SK-N-MC (cell line): ENCODE data around the gene NKIRAS1.
A peak's percentile ranks its signal among the peaks of the same experiment; 100 is the strongest.
"Not testable (repeated sequence)": the region's sequence is repeated elsewhere in the genome, so short reads cannot be mapped to it uniquely, and the experiment has no call there.

Experiments
- DNase-seq: peaks from one replicate; pipeline ENCODE4 v3.0.0-alpha.2; 2011; ENCODE audit warnings: low read depth, low spot score
- H3K27ac ChIP-seq: fragments of 200-600 bp; sonication (generic); 2 replicates; pipeline ENCODE4 v1.5.1; 2016; ENCODE audit warnings: mixed run types
- H3K36me3 ChIP-seq: fragments of 200-600 bp; sonication (generic); 2 replicates; pipeline ENCODE4 v1.6.1; 2017; ENCODE audit warnings: antibody characterized with exemption, low read length, mixed read lengths; ENCODE audit not compliant: insufficient read depth
- H3K4me3 ChIP-seq: fragments of 200-600 bp; sonication (generic); 2 replicates; pipeline ENCODE4 v1.5.1; 2016
- H3K9ac ChIP-seq: fragments of 200-600 bp; sonication (generic); 2 replicates; pipeline ENCODE4 v1.8.0; 2017; ENCODE audit warnings: mixed run types, mixed read lengths; ENCODE audit not compliant: insufficient read length
- H3K9me3 ChIP-seq: fragments of 200-600 bp; sonication (generic); 2 replicates; pipeline ENCODE4 v1.6.1; 2017; ENCODE audit warnings: low read depth, mild to moderate bottlenecking, antibody characterized with exemption, low read length, moderate library complexity, mixed read lengths
- EZH2 ChIP-seq: fragments of 200-600 bp; sonication (generic); IDR thresholded peaks from one replicate; pipeline ENCODE4 v1.6.1; 2017; ENCODE audit warnings: antibody characterized with exemption
- FOXP2 ChIP-seq: optimal IDR thresholded peaks from 2 replicates; pipeline ENCODE3; 2011; ENCODE audit warnings: mild to moderate bottlenecking, moderate library complexity; ENCODE audit not compliant: insufficient read depth; ENCODE audit errors: extremely low read length, control extremely low read depth
- POLR2AphosphoS5 ChIP-seq: IDR thresholded peaks from 2 replicates; pipeline ENCODE4 v1.6.1; 2012; ENCODE audit warnings: mild to moderate bottlenecking, low read depth, low read length, borderline replicate concordance

The NKIRAS1 gene

GRCh38 chr3:23895181-23895580 is 21.6 kb downstream of the NKIRAS1 start:
- H3K4me3 ChIP-seq, result no peak overlapping the region

DNA sequence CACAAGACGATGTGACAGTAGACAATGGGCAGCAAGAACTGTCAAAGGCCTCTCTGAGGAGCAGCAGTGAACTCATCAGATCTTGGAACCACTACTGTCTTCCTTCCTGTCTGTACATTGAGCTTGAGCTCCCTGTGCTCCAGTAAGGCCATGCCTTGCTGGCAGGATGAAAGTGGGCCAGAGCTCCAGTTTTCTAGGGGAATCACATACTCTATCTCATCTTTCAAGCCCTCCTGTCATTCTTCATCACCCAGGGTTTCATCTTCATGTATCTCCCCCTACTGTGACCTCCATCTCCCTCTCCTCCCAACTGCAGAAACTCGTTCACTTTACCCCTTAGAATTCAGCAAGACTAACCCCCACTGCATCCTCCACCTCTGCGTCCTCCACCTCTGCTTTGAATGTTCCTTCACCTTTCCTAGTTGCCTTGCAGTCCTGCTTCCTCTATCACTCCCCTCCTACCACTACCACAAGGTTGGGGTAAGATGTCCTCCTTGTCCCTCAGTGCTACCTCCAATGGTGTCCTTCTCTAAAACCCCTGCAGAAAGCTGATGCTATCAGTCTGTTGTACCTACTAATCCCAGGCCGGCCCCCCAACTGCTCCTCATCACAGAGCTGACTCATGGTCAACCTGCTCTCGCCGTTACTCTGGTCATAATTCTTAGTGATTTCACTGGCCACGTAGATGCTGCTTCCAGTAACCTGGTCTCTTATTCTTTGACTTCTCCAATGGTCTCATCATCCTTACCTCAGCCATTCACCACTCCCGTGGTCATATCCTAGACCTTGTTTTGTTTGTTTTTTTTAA is 22.3 kb downstream of the NKIRAS1 start:
- no peak for DNase-seq
- Histone ChIP-seq H3K9me3 (no peaks in the 10 kb centered on the region), H3K4me3 (no peak overlapping the region), H3K9ac (no peak overlapping the region), H3K27ac (no peak overlapping the region), H3K36me3 (peaks cover 27% of the 10 kb centered on the region)
- TF ChIP-seq EZH2 (no peak), POLR2AphosphoS5 (no peak)

More at GRCh38 chr3:23895181-23895580, 21.6 kb downstream of the NKIRAS1 start:
- no peak for TF ChIP-seq FOXP2
- DNase-seq, result no peak
- no peak overlapping the region for H3K27ac ChIP-seq
- no peak overlapping the region for H3K9ac ChIP-seq
- peaks cover 34% of the 10 kb centered on the region for H3K36me3 ChIP-seq
- H3K9me3 ChIP-seq, result no peaks in the 10 kb centered on the region

GRCh38 chr3:23889950-23890349 is 26.8 kb downstream of the NKIRAS1 start:
- no peak overlapping the region for H3K9ac ChIP-seq
- H3K27ac ChIP-seq, result no peak overlapping the region
- TF ChIP-seq FOXP2 (no peak), POLR2AphosphoS5 (no peak), EZH2 (no peak)
- no peak overlapping the region for H3K4me3 ChIP-seq
- no peak for DNase-seq
- peaks cover 7% of the 10 kb centered on the region for H3K36me3 ChIP-seq
- no peaks in the 10 kb centered on the region for H3K9me3 ChIP-seq

DNA sequence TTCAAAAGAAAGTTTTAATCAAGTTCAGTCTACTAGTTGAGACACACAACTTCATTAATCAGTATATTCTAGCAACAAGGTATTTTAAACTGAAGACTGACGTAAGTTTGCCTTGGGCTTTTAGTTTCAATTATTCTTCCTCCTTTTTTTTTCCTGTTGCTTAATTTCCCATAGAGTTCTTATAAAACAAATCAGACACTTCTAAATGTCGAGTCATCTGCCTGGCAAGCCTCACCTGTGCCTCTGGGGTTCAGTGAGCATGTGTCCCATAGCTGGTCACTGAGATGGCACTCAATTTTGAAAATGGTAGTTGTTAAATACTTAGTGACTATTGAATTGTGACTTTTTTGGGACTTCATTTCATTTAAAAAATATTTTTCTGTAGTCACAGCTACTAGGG is 27.4 kb downstream of the NKIRAS1 start:
- Histone ChIP-seq H3K36me3 (peaks cover 7% of the 10 kb centered on the region), H3K27ac (no peak overlapping the region), H3K9ac (no peak overlapping the region)

DNA sequence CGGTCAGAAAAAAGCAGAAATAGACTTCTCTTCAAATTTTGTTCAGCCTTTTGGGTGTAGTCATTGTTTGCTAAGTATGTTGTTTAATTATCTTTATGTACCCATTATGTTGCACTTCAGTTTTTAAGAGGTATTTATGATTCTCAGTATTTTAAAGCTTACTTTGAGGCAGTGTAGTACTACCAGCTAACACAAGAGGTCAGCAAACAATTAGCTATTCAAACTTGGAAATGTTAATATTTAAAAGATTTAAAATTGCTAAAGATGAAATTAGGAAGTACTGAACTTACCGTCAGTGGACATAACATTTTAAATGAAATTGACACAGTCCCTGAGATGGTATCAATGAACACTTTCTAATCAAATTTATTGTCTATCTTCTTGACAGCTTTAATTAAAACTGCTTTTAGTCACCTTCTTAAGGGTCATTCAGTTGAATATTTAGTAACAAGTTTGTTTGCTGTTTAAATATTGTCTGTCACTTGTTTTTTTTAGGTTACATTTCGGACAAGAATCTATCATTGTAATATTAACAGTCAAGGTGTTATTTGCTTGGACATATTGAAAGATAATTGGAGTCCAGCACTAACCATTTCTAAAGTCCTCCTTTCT is 28.1 kb downstream of the NKIRAS1 start:
- Histone ChIP-seq H3K27ac (no peak overlapping the region), H3K9ac (no peak overlapping the region), H3K4me3 (no peak overlapping the region), H3K36me3 (peaks cover 7% of the 10 kb centered on the region), H3K9me3 (no peaks in the 10 kb centered on the region)
- peak; percentile 20 for DNase-seq
- TF ChIP-seq POLR2AphosphoS5 (no peak), EZH2 (no peak), FOXP2 (no peak)

More for the DNA sequence above, 27.4 kb downstream of the NKIRAS1 start:
- Histone ChIP-seq H3K4me3 (no peak overlapping the region), H3K9me3 (no peaks in the 10 kb centered on the region)
- no peak for DNase-seq
- TF ChIP-seq EZH2 (no peak), FOXP2 (no peak), POLR2AphosphoS5 (no peak)

DNA sequence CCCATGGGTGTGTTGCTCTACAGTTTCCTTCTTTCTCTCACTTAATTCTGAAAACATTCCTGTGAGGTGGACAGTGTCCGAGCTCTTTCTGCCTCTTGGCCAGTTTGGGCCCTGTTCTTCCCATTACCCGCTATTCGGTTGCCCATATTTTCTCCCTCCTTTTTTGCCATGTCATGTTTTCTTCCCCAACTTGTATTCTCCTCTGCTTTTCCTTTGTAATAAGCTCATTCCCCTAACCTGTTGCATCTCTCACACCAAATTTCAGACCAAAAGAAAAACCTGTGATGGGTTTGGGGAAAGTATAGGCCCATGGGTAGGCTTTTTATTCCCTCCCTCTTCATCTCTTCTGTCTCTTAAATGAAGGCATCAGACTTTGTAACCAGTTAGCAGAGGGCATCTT is 30.5 kb downstream of the NKIRAS1 start:
- Histone ChIP-seq H3K9me3 (no peaks in the 10 kb centered on the region), H3K9ac (no peak overlapping the region), H3K27ac (no peak overlapping the region), H3K4me3 (no peak overlapping the region), H3K36me3 (peaks cover 6% of the 10 kb centered on the region; the same call in 1 of the 2 replicates)
- no peak for DNase-seq
- TF ChIP-seq FOXP2 (no peak), POLR2AphosphoS5 (no peak), EZH2 (no peak)

GRCh38 chr3:23885210-23885609 is 31.6 kb downstream of the NKIRAS1 start:
- no peak overlapping the region for H3K9ac ChIP-seq
- no peak overlapping the region for H3K4me3 ChIP-seq
- no peaks in the 10 kb centered on the region for H3K9me3 ChIP-seq
- DNase-seq, result no peak
- TF ChIP-seq EZH2, result no peak
- no peak for TF ChIP-seq POLR2AphosphoS5
- no peak for TF ChIP-seq FOXP2
- H3K27ac ChIP-seq, result no peak overlapping the region
- H3K36me3 ChIP-seq, result peaks cover 4% of the 10 kb centered on the region; the same call in 1 of the 2 replicates

GRCh38 chr3:23884481-23884880 is 32.3 kb downstream of the NKIRAS1 start:
- TF ChIP-seq FOXP2, result no peak
- no peak for TF ChIP-seq POLR2AphosphoS5
- TF ChIP-seq EZH2, result no peak
- DNase-seq, result no peak
- H3K4me3 ChIP-seq, result no peak overlapping the region
- no peak overlapping the region for H3K9ac ChIP-seq
- no peak overlapping the region for H3K27ac ChIP-seq
- H3K9me3 ChIP-seq, result no peaks in the 10 kb centered on the region
- peaks cover 4% of the 10 kb centered on the region; the same call in 1 of the 2 replicates for H3K36me3 ChIP-seq

DNA sequence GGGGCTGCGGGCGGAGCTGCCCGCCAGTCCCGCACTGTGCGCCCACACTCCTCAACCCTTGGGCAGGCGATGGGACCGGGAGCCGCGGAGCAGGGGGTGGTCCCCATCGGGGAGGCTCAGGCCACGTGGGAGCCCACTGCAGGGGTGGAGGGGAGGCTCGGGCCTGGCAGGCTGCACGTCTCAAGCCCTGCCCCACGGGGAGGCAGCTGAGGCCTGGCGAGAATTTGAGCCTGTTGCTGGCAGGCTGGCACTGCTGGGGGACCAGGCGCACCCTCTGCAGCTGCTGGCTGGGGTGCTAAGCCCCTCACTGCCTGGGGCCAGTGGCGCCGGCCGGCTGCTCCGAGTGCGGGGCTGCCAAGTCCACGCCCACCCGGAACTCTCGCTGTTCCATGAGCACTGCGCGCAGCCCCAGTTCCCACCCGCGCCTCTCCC is 34.3 kb downstream of the NKIRAS1 start:
- Histone ChIP-seq H3K4me3 (no peak overlapping the region), H3K27ac (no peak overlapping the region), H3K36me3 (peaks cover 10% of the 10 kb centered on the region; the same call in 1 of the 2 replicates), H3K9me3 (no peaks in the 10 kb centered on the region), H3K9ac (no peak overlapping the region)
- TF ChIP-seq EZH2 (no peak), FOXP2 (no peak), POLR2AphosphoS5 (no peak)
- no peak for DNase-seq

DNA sequence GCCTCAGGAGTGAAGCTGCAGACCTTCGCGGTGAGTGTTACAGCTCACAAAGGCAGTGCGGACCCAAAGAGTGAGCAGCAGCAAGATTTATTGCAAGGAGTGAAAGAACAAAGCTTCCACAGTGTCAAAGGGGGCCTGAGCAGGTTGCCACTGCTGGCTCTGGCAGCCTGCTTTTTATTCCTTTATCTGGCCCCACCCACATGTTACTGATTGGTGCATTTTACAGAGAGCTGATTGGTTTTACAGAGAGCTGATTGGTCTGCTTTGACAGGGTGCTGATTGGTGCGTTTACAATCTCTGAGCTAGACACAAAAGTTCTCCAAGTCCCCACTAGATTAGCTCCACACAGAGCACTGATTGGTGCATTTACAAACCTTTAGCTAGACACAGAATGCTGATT is 34.8 kb downstream of the NKIRAS1 start:
- not testable (repeated sequence) for H3K27ac ChIP-seq, H3K36me3 ChIP-seq, H3K4me3 ChIP-seq, H3K9ac ChIP-seq, DNase-seq, H3K9me3 ChIP-seq
